NCI-H2107 treated with DMSO at 0.1 percent for 48 hours (cell line): ENCODE data around the gene SLC35G3.
"Not testable (repeated sequence)": the region's sequence is repeated elsewhere in the genome, so short reads cannot be mapped to it uniquely, and the experiment has no call there.

Experiments used
- DNase-seq: peaks from one replicate; lab custom pipeline; 2025; ENCODE audit not compliant: unreplicated experiment; lab: John Stamatoyannopoulos, UW

The SLC35G3 gene

DNA sequence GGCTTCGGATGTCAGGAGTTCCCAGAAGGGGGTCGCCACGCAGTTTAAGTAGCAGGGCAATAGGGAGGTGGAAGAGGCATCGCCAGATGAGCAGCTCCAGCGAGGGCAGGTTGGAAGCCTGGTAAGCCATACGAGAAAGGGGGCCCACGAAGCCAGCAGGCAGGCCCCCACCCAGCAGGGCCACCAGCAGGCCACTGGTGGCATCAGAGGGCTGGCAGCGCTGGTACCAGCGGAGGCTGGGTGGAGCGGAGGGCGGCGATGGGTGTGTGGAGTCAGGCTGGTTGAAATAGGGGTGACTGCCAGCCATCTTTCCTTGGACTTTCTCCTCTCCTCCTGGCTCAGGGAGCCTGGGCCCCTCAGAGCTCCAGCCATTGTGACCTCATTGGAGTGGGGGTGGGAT is at the start of gene SLC35G3:
SLC35G3 (minus strand) TSS at position 393 of the 400 bp plus-strand sequence; CDS start at position 307, 86 bp downstream.
- DNase-seq = not testable (repeated sequence)

GRCh38 chr17:35243561-35244340 is 49.6 kb upstream of the SLC35G3 start:
- no peak for DNase-seq

- DNase-seq = peak; percentile 84
Observed at GRCh38 chr17:35242805-35243560, 48.8 kb upstream of the SLC35G3 start, which contains the start of gene SLFN5. Gene SLFN5, plus strand, starts transcription at chr17:35243072. Its CDS starts 15,619 bp downstream, at chr17:35258691.

- peak; percentile 93 for DNase-seq
Observed at GRCh38 chr17:35242158-35242804, 48.1 kb upstream of the SLC35G3 start.

DNA sequence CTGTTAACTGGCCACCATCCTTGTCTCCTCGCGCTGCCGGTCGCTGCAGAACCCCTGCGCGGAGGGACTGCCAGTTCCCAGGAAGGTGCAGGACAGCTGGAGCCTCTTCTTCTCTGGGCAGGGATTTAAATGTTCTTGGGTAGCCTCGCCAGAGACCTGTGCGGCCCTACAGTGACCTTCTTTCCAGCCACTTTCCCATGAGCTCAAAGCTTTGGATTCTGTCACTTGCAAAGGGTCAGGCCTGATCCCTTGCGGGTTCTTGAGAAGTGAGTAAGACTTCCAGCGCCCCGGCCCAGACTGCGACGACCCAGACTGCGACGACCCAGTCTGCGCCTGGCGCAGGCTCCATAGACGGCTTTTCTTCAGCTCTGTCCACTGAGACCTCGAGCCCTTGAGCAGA is 47.3 kb upstream of the SLC35G3 start:
- no peak for DNase-seq

DNA sequence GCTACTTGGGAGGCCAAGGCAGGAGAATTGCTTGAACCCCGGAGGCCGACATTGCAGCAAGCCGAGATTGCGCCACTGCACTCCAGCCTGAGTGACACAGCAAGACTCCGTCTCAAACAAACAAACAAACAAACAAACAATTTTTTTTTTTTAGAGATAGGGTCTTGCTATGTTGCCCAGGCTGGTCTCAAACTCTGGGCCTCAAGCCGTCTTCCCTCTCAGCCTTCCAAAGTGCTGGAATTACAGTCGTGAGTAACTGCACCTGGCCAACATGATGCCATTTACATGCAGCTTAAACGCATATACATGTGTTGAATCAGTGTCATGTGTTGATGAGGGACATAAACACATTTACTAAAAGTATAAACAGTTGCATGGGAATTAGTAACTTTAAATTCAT is 46.7 kb upstream of the SLC35G3 start:
- DNase-seq = no peak

DNA sequence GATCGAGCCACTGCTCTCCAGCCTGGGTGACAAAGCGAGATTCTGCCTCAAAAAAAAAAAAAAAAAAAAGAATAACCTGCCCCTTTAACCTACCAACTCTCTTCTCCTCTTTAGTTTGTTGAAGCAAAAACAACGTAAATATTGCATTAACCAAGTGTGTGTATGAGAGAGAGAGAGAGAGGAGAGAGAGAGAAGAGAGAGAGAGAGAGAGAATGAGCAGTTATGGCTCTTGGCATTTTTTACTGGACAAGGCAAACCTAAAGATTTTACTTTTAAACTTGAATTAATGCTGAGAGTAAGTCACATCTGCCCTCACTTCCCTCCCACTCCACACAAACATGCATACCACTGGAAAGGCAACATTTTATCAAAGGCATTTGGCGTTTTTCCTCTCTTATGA is 45.6 kb upstream of the SLC35G3 start:
- DNase-seq = no peak

- no peak for DNase-seq
Observed at GRCh38 chr17:35238821-35239220, 44.6 kb upstream of the SLC35G3 start.

GRCh38 chr17:35236821-35237220 is 42.6 kb upstream of the SLC35G3 start:
- no peak for DNase-seq

DNA sequence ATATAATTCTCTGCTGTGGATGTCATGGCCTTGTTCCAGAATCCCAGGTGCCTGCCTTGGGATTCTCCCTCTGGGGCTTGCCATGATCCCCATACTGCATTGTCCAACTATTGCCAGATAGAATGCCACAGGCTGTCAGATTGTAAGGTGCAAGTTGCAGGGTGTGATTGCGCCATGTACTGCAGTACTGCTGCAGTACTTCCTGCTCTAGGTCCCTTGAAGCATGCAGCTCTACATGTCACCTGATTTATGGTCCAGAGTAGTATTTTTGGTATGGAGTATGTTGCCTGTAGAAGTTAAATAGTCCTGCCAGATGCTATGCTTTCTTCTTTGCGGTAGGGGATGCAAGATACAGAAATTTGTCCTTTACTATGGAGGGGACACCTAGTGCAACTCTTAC is 41.7 kb upstream of the SLC35G3 start:
- no peak for DNase-seq

DNA sequence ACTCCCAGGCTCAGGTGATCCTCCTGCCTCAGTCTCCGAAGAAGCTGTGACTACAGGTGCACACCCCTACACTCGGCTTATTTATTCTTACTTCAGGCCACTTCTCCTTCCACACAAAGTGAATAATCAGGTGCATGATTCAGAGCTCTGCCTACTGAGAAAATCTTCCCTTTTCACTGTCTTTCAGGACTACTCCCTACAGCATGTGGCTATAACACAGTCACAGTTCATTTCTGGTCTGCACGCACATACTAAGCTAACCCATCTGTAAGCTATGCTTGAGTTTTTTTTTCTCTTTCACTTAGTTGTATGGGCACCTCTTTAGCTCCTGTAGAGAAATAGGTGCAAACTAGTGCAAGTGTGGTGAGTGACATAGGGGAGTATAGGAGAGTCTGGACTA is 41.1 kb upstream of the SLC35G3 start:
- no peak for DNase-seq

GRCh38 chr17:35234315-35234714 is 40.1 kb upstream of the SLC35G3 start:
- DNase-seq = not testable (repeated sequence)

DNA sequence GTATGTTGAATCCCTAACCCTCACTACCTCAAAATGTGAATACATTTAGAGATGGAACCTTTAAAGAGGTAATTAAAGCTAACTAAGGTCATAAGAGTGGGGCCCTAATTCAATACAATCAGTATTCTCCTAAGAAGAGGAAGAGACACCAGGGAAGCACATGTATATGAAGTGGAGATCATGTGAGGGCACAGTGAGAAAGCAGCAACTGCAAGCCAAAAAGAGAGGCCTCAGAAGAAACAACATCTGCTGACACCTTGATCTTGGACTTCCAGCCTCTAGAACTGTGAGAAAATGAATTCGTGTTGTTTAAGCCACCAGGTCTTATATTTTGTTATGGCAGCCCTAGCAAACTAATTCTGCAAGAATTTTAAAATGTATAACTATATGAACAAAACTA is 35.4 kb upstream of the SLC35G3 start:
- DNase-seq = no peak

- DNase-seq = no peak
Observed at GRCh38 chr17:35227546-35227945, 33.4 kb upstream of the SLC35G3 start.

- no peak for DNase-seq
Observed at GRCh38 chr17:35224436-35224835, 30.2 kb upstream of the SLC35G3 start.

- DNase-seq = no peak
Observed at GRCh38 chr17:35222452-35222851, 28.3 kb upstream of the SLC35G3 start.

DNA sequence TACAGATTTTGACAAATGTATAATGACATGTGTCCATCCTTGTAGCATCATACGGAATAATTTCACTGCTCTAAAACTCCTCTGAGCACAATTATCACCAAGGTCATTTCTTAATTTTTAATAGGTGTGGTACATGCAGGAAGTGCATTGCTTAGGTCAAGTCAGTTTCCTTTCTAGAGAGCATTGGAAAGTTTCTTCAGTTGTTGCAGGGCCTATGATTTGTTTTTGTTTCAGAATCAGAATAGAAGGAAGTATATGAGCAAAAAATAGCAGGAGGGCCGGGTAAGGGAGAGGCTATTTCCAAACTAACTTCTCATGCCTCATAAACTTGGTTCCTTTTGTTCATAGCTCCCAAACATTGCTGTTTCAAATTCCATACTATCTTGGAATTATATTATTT is 24.7 kb upstream of the SLC35G3 start:
- no peak for DNase-seq

DNA sequence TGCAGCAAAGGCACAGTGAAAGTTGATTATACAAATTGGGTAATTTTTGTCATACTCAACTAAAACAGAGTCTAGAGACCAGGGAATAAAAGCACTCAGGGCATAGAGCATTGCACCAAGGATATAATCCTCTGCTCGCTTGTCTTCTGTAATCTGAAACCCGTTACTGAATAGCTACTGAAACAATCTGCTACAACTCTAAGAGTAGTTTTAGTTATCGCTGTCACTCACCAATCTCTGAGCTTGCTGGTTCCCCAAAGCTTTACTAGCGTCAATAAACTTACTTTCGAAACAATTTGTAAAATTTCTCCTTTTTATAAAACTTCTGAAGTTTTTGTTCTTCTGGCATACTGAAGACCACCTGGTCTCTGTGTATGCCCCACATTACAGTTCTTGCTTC is 22.9 kb upstream of the SLC35G3 start:
- peak; percentile 15 for DNase-seq

GRCh38 chr17:35214631-35215273 is 20.6 kb upstream of the SLC35G3 start:
- DNase-seq = no peak

GRCh38 chr17:35214192-35214591 is 20.0 kb upstream of the SLC35G3 start:
- DNase-seq = no peak

- DNase-seq = no peak
Observed at GRCh38 chr17:35213412-35213940, 19.3 kb upstream of the SLC35G3 start.
